HG03558 (cell line): Measurements from ENCODE around the gene TEX14.

ENCODE experiments used
- ATAC-seq: cut with Tn5 transposase; IDR thresholded peaks from one replicate; pipeline ENCODE4 v1.9.1; 2021; ENCODE audit warnings: moderate number of reproducible peaks; ENCODE audit not compliant: unreplicated experiment; ENCODE audit errors: extremely low read depth

Gene TEX14

GRCh38 chr17:58531661-58532554 lies 159.9 kb downstream of the TEX14 start:
- ATAC-seq: no peak

DNA sequence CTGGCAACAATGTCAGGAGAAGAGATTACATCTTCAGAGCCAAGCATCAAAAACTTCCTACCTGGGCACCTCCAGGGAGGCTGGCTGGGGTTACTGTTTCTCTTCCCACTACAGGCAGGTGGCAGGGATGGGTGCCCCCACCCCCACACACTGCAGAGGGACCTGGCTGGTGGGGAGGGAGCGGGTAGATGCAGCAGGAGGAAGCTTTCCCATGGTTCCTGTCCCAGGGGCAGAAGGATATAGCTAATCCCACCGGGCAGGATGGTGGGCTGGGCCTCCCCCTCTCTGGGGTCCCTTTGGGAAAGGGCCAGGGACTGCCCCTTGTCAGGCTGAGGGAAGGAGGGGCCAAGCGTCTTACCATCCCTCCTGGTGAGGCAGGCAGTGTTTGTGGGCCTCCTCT lies 160.7 kb downstream of the TEX14 start:
- no peak for ATAC-seq

GRCh38 chr17:58530655-58531054 lies 161.2 kb downstream of the TEX14 start:
- no peak for ATAC-seq

GRCh38 chr17:58529275-58529674 lies 162.6 kb downstream of the TEX14 start:
- no peak for ATAC-seq

DNA sequence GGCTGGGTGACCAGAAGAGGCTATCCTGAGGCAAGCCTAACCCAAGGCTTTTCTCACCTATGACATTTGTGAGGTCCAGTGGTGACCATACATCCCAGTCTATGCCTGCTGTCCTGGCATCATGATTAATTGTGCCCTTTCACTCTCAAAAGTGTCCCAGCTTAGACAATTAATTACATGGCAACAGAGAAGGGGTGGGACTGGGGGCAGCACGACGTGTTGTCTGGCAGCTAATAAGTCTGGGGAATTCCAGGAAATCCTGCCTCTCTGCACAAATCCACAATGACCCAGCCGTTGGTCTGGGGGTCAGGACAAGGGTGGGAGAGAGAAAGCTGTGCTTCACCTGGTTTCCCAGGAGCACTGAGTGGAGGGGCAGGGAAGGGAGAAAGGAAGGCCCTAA lies 163.4 kb downstream of the TEX14 start:
- ATAC-seq: no peak

DNA sequence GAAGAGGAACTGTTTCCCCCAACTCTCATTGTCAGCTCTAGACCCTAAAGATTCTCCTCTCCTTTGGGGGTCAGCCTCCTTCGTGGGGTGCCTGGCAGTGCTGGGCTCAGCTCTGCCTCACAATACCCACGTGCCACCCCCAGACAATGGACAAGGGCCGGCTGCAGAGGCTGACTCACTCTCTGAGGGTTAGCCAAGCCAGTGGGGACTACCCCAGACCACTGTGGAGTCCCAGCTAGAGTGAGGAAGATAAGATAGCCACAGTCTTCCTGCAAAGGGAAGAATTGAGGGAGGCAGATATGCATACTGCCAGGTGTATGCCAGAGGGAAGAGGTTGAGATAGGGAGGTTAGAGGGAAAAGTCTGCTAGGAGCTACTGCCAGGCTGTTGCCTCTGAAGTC lies 163.9 kb downstream of the TEX14 start:
- no peak for ATAC-seq

- no peak for ATAC-seq
These were observed 164.5 kb downstream of the TEX14 start for GRCh38 chr17:58527306-58527705.

- no peak for ATAC-seq
These were observed 166.6 kb downstream of the TEX14 start for GRCh38 chr17:58525239-58525638.

DNA sequence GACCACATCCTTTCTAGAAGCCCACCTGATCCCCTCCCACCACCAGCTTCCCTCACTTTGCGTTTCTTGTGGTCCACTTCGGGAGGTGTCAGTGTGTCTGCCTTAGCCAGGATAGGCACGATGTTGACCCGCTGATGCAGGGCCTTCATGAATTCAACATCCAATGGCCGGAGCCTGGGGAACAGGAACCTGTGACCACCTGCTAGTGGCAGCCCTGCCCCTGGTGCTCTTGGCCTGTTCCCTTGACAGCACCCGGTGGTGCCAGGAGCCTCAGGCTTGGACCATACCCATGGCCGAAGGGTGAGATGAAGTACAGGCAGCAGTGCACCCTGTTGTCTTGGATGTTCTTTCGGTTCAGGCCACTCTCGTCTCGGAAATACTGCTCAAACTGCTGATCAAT lies 170.2 kb downstream of the TEX14 start:
- ATAC-seq: no peak

DNA sequence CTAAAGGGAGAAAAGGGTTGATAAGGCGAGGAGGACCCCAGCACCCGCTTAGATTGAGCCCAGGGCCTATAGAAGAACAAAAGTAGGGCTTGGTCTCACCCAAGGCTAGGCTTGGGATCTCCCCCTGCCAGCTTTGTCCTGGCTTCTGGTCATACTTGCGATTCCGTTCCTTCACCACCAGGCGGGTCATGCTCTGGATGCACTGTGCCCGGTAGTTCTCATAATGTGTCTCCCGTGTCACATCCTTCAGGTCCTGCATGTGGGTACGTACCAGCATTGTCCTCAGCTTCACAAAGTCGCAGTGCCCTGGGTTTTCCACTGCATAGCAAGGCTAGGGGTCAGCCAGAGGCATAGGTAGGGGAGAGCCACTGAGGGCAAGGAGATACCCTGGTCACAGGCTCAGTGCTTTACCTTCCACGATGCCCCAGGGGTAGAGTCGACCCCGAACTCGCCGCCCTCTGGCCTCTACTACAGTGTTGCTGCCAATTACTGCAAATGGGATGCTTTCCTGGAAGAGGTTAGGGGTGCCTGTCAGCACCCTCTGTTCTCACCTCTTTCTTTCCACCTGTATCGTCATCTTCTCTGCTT lies 170.9 kb downstream of the TEX14 start:
- no peak for ATAC-seq

DNA sequence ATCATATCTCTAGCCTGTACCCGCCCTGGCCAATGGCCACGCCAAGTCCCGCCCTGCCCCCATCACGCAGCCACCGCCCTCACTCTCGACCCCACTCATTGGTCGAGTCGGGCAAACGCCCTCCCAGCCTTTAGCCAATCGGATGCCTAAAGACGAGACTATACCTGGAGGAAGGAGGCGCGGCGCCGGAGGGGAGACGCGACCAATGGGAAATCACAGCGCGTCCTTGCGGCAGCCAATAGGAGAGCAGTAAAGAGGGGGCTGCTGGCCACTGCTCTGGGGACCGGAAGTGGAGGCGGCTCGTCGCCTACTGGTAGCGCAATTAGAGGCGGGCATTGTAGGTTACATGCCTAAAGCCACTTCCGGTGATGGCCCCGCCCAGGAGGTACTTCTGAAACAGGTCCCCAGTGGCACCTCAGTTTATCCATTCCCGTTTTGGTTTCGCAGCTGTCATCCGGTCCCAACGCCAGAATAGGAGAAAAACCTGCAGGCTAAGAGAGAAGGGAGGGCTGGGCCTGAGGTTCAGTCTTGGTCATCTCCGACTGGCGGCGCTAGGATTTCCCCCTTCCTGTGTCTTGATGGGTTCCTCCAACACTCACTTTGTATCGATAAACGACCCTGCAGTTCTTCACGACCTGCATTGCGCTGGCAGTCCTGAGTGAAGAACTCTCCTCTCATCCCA lies 173.8 kb downstream of the TEX14 start:
- peak; percentile 74 for ATAC-seq

- ATAC-seq: no peak
These were observed 174.4 kb downstream of the TEX14 start for GRCh38 chr17:58517378-58517927.

GRCh38 chr17:58516644-58517377 lies 175.0 kb downstream of the TEX14 start:
- no peak for ATAC-seq

- ATAC-seq: no peak
These were observed 176.6 kb downstream of the TEX14 start for GRCh38 chr17:58515286-58515685.

- ATAC-seq: no peak
These were observed 177.1 kb downstream of the TEX14 start for GRCh38 chr17:58514770-58515157.

GRCh38 chr17:58513965-58514769 lies 177.7 kb downstream of the TEX14 start, which contains the start of gene MTMR4:
MTMR4 (minus strand) TSS chr17:58514638; CDS start chr17:58514407, 231 bp downstream.
- no peak for ATAC-seq

GRCh38 chr17:58513267-58513964 lies 178.4 kb downstream of the TEX14 start:
- no peak for ATAC-seq

GRCh38 chr17:58510075-58510474 lies 181.8 kb downstream of the TEX14 start:
- no peak for ATAC-seq
